ENCODE measurements around the gene LIPN. TPM values are rescaled to one million over a fixed set of nuclear protein-coding genes. Genes with fewer than 3 reads are reported as not detected.
"Not testable (repeated sequence)": the region's sequence is repeated elsewhere in the genome, so short reads cannot be mapped to it uniquely, and the experiment has no call there.

Gene LIPN
- total RNA-seq: not detected

GRCh38 chr10:88759366-88760101 is at the start of gene LIPN:
LIPN (plus strand) TSS chr10:88760020; CDS start chr10:88761406, 1,386 bp downstream.
- no peak for DNase-seq (ENCODE audit: low spot score)
- no peak within 1 kb of the TSS for H3K4me3 Mint-ChIP-seq
- ATAC-seq: peak in 1 of 2 donors; percentile 51
- H3K27me3 Mint-ChIP-seq: peaks cover 3 to 7% of the 10 kb centered on the region in 2 donors
- no peaks in the 10 kb centered on the region for H3K36me3 Mint-ChIP-seq
- H3K9me3 Mint-ChIP-seq: no peaks in the 10 kb centered on the region
- peaks cover 0 to 6% of the 10 kb centered on the region in 2 donors for H3K4me1 Mint-ChIP-seq (ENCODE audit: low read depth in 2 of 2)
- no peak within 1 kb of the TSS for H3K27ac Mint-ChIP-seq

- H3K27ac Mint-ChIP-seq: no peak overlapping the region
- DNase-seq (ENCODE audit: low spot score) (no peak), ATAC-seq (no peak)
- no peak overlapping the region for H3K4me3 Mint-ChIP-seq
- H3K27me3 Mint-ChIP-seq: peaks cover 8 to 16% of the 10 kb centered on the region in 2 donors
- no peaks in the 10 kb centered on the region for H3K4me1 Mint-ChIP-seq (ENCODE audit: low read depth in 2 of 2)
- no peaks in the 10 kb centered on the region for H3K9me3 Mint-ChIP-seq
- H3K36me3 Mint-ChIP-seq: no peaks in the 10 kb centered on the region
Observed at GRCh38 chr10:88715517-88715916, 44.3 kb upstream of the LIPN start.

- no peaks in the 10 kb centered on the region for H3K9me3 Mint-ChIP-seq
- H3K36me3 Mint-ChIP-seq: no peaks in the 10 kb centered on the region
- H3K27ac Mint-ChIP-seq: no peak overlapping the region
- no peak for DNase-seq (ENCODE audit: low spot score)
- peaks cover 6 to 15% of the 10 kb centered on the region in 2 donors for H3K27me3 Mint-ChIP-seq
- no peak for ATAC-seq
- peaks cover 0 to 5% of the 10 kb centered on the region in 2 donors for H3K4me1 Mint-ChIP-seq (ENCODE audit: low read depth in 2 of 2)
- H3K4me3 Mint-ChIP-seq: no peak overlapping the region
Observed at GRCh38 chr10:88721392-88721791, 38.4 kb upstream of the LIPN start.

GRCh38 chr10:88725798-88726197 is 34.0 kb upstream of the LIPN start:
- Mint-ChIP-seq H3K36me3 (no peaks in the 10 kb centered on the region), H3K27me3 (no peaks in the 10 kb centered on the region), H3K4me1 (ENCODE audit: low read depth in 2 of 2) (peaks cover 0 to 5% of the 10 kb centered on the region in 2 donors), H3K9me3 (no peaks in the 10 kb centered on the region), H3K4me3 (no peak overlapping the region), H3K27ac (peak overlapping the region in 1 of 2 donors; percentile 49)
- DNase-seq (ENCODE audit: low spot score) (no peak), ATAC-seq (no peak)

- no peaks in the 10 kb centered on the region for H3K9me3 Mint-ChIP-seq
Observed at GRCh38 chr10:88728107-88728763, 31.6 kb upstream of the LIPN start.

GRCh38 chr10:88730864-88731263 is 29.0 kb upstream of the LIPN start:
- DNase-seq (ENCODE audit: low spot score) (no peak), ATAC-seq (no peak)
- Mint-ChIP-seq H3K4me1 (ENCODE audit: low read depth in 2 of 2) (peaks cover 0 to 2% of the 10 kb centered on the region in 2 donors), H3K27me3 (peaks cover 0 to 7% of the 10 kb centered on the region in 2 donors), H3K9me3 (no peaks in the 10 kb centered on the region), H3K36me3 (no peaks in the 10 kb centered on the region), H3K27ac (no peak overlapping the region), H3K4me3 (no peak overlapping the region)

More at GRCh38 chr10:88728107-88728763, 31.6 kb upstream of the LIPN start:
- Mint-ChIP-seq H3K4me1 (ENCODE audit: low read depth in 2 of 2) (peaks cover 0 to 5% of the 10 kb centered on the region in 2 donors), H3K4me3 (no peak overlapping the region), H3K27ac (no peak overlapping the region), H3K36me3 (no peaks in the 10 kb centered on the region), H3K27me3 (no peaks in the 10 kb centered on the region)
- no peak for DNase-seq (ENCODE audit: low spot score)
- peak; percentile 20 to 48 for ATAC-seq

- Mint-ChIP-seq H3K9me3 (no peaks in the 10 kb centered on the region), H3K27me3 (peaks cover 0 to 9% of the 10 kb centered on the region in 2 donors), H3K27ac (no peak overlapping the region), H3K4me1 (ENCODE audit: low read depth in 2 of 2) (no peaks in the 10 kb centered on the region), H3K36me3 (no peaks in the 10 kb centered on the region), H3K4me3 (no peak overlapping the region)
- DNase-seq (ENCODE audit: low spot score) (no peak), ATAC-seq (no peak)
Observed at GRCh38 chr10:88731296-88731695, 28.5 kb upstream of the LIPN start.

GRCh38 chr10:88733215-88733614 is 26.6 kb upstream of the LIPN start:
- H3K4me3 Mint-ChIP-seq: no peak overlapping the region
- H3K27ac Mint-ChIP-seq: no peak overlapping the region
- no peaks in the 10 kb centered on the region for H3K9me3 Mint-ChIP-seq
- H3K36me3 Mint-ChIP-seq: no peaks in the 10 kb centered on the region
- H3K4me1 Mint-ChIP-seq (ENCODE audit: low read depth in 2 of 2): no peaks in the 10 kb centered on the region
- ATAC-seq: no peak
- no peak for DNase-seq (ENCODE audit: low spot score)
- peaks cover 6 to 12% of the 10 kb centered on the region in 2 donors for H3K27me3 Mint-ChIP-seq

GRCh38 chr10:88735661-88736060 is 24.2 kb upstream of the LIPN start:
- Mint-ChIP-seq H3K27me3 (peaks cover 14 to 18% of the 10 kb centered on the region in 2 donors), H3K4me3 (no peak overlapping the region), H3K27ac (no peak overlapping the region), H3K4me1 (ENCODE audit: low read depth in 2 of 2) (no peaks in the 10 kb centered on the region), H3K36me3 (no peaks in the 10 kb centered on the region), H3K9me3 (no peaks in the 10 kb centered on the region)
- ATAC-seq (no peak), DNase-seq (ENCODE audit: low spot score) (no peak)

- Mint-ChIP-seq H3K36me3 (peaks cover 12% of the 10 kb centered on the region), H3K9me3 (peaks cover 11% of the 10 kb centered on the region), H3K27me3 (peaks cover 23 to 55% of the 10 kb centered on the region in 2 donors)
- not testable (repeated sequence) for H3K27ac Mint-ChIP-seq; H3K4me1 Mint-ChIP-seq (ENCODE audit: low read depth in 2 of 2); ATAC-seq; DNase-seq (ENCODE audit: low spot score); H3K4me3 Mint-ChIP-seq
Observed at GRCh38 chr10:88741921-88742320, 17.9 kb upstream of the LIPN start.

GRCh38 chr10:88742448-88742847 is 17.4 kb upstream of the LIPN start:
- no peak for DNase-seq (ENCODE audit: low spot score)
- peaks cover 23 to 59% of the 10 kb centered on the region in 2 donors for H3K27me3 Mint-ChIP-seq
- no peak overlapping the region for H3K27ac Mint-ChIP-seq
- H3K9me3 Mint-ChIP-seq: peaks cover 11% of the 10 kb centered on the region
- peaks cover 12% of the 10 kb centered on the region for H3K36me3 Mint-ChIP-seq
- H3K4me1 Mint-ChIP-seq (ENCODE audit: low read depth in 2 of 2): no peaks in the 10 kb centered on the region
- ATAC-seq: no peak
- no peak overlapping the region for H3K4me3 Mint-ChIP-seq

- no peak for DNase-seq (ENCODE audit: low spot score)
- Mint-ChIP-seq H3K4me3 (no peak overlapping the region), H3K27ac (no peak overlapping the region), H3K27me3 (peaks cover 21 to 47% of the 10 kb centered on the region in 2 donors), H3K9me3 (peaks cover 11% of the 10 kb centered on the region), H3K36me3 (peaks cover 12% of the 10 kb centered on the region), H3K4me1 (ENCODE audit: low read depth in 2 of 2) (no peaks in the 10 kb centered on the region)
- no peak for ATAC-seq
Observed at GRCh38 chr10:88744002-88744401, 15.8 kb upstream of the LIPN start.

- no peak for ATAC-seq
- Mint-ChIP-seq H3K4me3 (no peak overlapping the region), H3K27ac (no peak overlapping the region), H3K36me3 (peaks cover 12% of the 10 kb centered on the region), H3K9me3 (peaks cover 11% of the 10 kb centered on the region), H3K4me1 (ENCODE audit: low read depth in 2 of 2) (no peaks in the 10 kb centered on the region), H3K27me3 (peaks cover 18 to 41% of the 10 kb centered on the region in 2 donors)
- no peak for DNase-seq (ENCODE audit: low spot score)
Observed at GRCh38 chr10:88745633-88746032, 14.2 kb upstream of the LIPN start.

GRCh38 chr10:88754287-88754686 is 5.5 kb upstream of the LIPN start:
- Mint-ChIP-seq H3K36me3 (no peaks in the 10 kb centered on the region), H3K27me3 (peaks cover 3 to 7% of the 10 kb centered on the region in 2 donors), H3K4me3 (no peak overlapping the region), H3K4me1 (ENCODE audit: low read depth in 2 of 2) (peaks cover 0 to 6% of the 10 kb centered on the region in 2 donors), H3K27ac (no peak overlapping the region), H3K9me3 (no peaks in the 10 kb centered on the region)
- DNase-seq (ENCODE audit: low spot score) (no peak), ATAC-seq (no peak)
